ENCODE measurements around the gene HBG2.
"Not testable (repeated sequence)": the region's sequence is repeated elsewhere in the genome, so short reads cannot be mapped to it uniquely, and the experiment has no call there.

The HBG2 gene

DNA sequence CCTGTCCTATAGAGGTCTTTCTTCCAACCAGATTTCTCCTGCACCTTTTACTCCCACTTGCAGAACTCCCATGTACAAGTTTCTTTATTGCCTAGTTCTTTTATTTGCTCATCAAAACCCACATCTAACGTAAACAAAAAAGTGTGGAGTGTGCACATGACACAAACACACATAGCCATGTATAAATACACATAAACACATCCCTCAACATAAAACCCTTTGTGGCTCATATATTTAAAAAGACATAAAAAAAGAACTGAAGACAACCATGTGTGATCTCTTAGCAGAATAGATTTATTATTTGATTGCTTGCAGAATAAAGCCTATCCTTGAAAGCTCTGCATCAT is 1.7 kb downstream of the HBG2 start:
- no peaks in the 10 kb centered on the region for H3K9me3 ChIP-seq (ENCODE audit: severe bottlenecking)
- no peaks in the 10 kb centered on the region for H3K36me3 ChIP-seq (ENCODE audit: low read depth)
- no peaks in the 10 kb centered on the region for H3K4me1 ChIP-seq (ENCODE audit: insufficient read depth, poor library complexity, severe bottlenecking)
- no peak overlapping the region for H3K27ac ChIP-seq (ENCODE audit: poor library complexity, severe bottlenecking)
- ATAC-seq (ENCODE audit: low read depth) (no peak), DNase-seq (ENCODE audit: low spot score) (no peak)
- H3K27me3 ChIP-seq (ENCODE audit: insufficient read depth, poor library complexity, severe bottlenecking) = no peaks in the 10 kb centered on the region
- H3K4me3 ChIP-seq (ENCODE audit: severe bottlenecking) = no peak overlapping the region
- TF ChIP-seq, protein P1, sequence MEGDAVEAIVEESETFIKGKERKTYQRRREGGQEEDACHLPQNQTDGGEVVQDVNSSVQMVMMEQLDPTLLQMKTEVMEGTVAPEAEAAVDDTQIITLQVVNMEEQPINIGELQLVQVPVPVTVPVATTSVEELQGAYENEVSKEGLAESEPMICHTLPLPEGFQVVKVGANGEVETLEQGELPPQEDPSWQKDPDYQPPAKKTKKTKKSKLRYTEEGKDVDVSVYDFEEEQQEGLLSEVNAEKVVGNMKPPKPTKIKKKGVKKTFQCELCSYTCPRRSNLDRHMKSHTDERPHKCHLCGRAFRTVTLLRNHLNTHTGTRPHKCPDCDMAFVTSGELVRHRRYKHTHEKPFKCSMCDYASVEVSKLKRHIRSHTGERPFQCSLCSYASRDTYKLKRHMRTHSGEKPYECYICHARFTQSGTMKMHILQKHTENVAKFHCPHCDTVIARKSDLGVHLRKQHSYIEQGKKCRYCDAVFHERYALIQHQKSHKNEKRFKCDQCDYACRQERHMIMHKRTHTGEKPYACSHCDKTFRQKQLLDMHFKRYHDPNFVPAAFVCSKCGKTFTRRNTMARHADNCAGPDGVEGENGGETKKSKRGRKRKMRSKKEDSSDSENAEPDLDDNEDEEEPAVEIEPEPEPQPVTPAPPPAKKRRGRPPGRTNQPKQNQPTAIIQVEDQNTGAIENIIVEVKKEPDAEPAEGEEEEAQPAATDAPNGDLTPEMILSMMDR (IDR thresholded peaks at IDR 0.05; ENCODE audit: poor library complexity, severe bottlenecking) = no peak

DNA sequence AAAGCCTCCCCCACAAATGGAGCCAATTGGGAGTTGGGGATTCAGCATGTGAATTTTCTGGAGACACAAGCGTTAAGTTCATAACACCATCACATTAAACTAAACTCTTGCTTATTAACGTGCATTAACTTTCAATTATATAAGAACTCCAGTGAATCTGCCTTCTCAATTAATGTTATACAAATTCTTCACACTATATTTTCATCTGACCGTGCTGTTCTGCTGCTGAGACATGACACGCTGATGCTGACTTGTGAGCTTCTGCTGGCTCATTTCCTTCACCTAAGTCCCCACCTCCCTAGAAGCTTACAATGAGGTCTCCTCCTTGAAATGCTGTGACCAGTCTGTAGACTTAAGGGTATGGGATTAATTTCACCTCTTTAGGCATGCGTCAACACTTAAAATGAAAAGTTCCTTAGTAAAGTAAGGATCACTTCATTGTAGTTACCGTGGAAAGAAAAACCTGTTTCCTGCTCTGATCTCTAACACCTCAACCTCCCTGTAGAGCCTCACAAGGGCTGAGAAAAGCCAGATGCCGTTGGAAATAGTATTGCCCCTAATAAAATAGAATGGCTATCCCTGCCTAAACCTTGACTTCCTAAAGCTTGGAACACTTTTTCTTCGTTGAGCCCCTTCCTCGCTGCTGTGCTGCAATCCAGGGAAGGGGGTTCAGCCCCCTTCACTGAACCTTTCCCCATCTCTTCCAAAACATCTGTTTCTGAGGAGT is 2.2 kb downstream of the HBG2 start:
- no peak overlapping the region for H3K27ac ChIP-seq (ENCODE audit: poor library complexity, severe bottlenecking)
- H3K4me1 ChIP-seq (ENCODE audit: insufficient read depth, poor library complexity, severe bottlenecking) = no peaks in the 10 kb centered on the region
- H3K4me3 ChIP-seq (ENCODE audit: severe bottlenecking) = no peak overlapping the region
- no peaks in the 10 kb centered on the region for H3K9me3 ChIP-seq (ENCODE audit: severe bottlenecking)
- no peak for ATAC-seq (ENCODE audit: low read depth)
- no peaks in the 10 kb centered on the region for H3K27me3 ChIP-seq (ENCODE audit: insufficient read depth, poor library complexity, severe bottlenecking)
- TF ChIP-seq, protein P1 (IDR thresholded peaks at IDR 0.05; ENCODE audit: poor library complexity, severe bottlenecking) = no peak
- DNase-seq (ENCODE audit: low spot score) = no peak
- H3K36me3 ChIP-seq (ENCODE audit: low read depth) = no peaks in the 10 kb centered on the region

DNA sequence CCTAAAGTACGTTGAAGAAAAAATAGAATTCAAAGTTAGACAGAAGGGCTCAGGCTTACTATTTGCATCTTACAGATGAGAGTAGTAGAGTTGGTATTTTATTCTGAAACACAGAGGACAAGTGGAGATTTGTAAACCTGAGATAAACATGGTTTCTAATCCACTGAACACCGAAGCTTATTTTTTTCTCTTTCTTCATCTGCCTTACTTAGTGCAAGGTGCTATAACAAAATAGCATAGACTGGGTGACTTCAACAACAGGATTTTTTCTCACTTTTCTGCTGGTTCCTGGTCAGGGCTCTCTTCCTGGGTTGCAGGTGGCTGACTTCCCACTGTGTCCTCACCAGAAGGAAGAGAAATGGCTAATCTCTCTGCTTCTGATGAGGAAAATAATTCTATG is 2.8 kb downstream of the HBG2 start:
- Histone ChIP-seq H3K4me3 (ENCODE audit: severe bottlenecking) (no peak overlapping the region), H3K27ac (ENCODE audit: poor library complexity, severe bottlenecking) (no peak overlapping the region), H3K27me3 (ENCODE audit: insufficient read depth, poor library complexity, severe bottlenecking) (no peaks in the 10 kb centered on the region), H3K4me1 (ENCODE audit: insufficient read depth, poor library complexity, severe bottlenecking) (no peaks in the 10 kb centered on the region), H3K9me3 (ENCODE audit: severe bottlenecking) (no peaks in the 10 kb centered on the region), H3K36me3 (ENCODE audit: low read depth) (no peaks in the 10 kb centered on the region)
- ATAC-seq (ENCODE audit: low read depth) = no peak
- TF ChIP-seq, protein P1 (IDR thresholded peaks at IDR 0.05; ENCODE audit: poor library complexity, severe bottlenecking) = no peak
- DNase-seq (ENCODE audit: low spot score) = no peak

GRCh38 chr11:5250543-5251204 is 3.9 kb downstream of the HBG2 start:
- ATAC-seq (ENCODE audit: low read depth) (no peak), DNase-seq (ENCODE audit: low spot score) (no peak)
- H3K4me3 ChIP-seq (ENCODE audit: severe bottlenecking) = no peak overlapping the region
- no peaks in the 10 kb centered on the region for H3K27me3 ChIP-seq (ENCODE audit: insufficient read depth, poor library complexity, severe bottlenecking)
- no peaks in the 10 kb centered on the region for H3K9me3 ChIP-seq (ENCODE audit: severe bottlenecking)
- no peak overlapping the region for H3K27ac ChIP-seq (ENCODE audit: poor library complexity, severe bottlenecking)
- TF ChIP-seq, protein P1 (IDR thresholded peaks at IDR 0.05; ENCODE audit: poor library complexity, severe bottlenecking) = no peak
- no peaks in the 10 kb centered on the region for H3K36me3 ChIP-seq (ENCODE audit: low read depth)
- no peaks in the 10 kb centered on the region for H3K4me1 ChIP-seq (ENCODE audit: insufficient read depth, poor library complexity, severe bottlenecking)

GRCh38 chr11:5249807-5250396 is 4.7 kb downstream of the HBG2 start, which contains the start of gene HBG1:
Gene HBG1 (minus strand): TSS chr11:5249857. CDS start chr11:5249804, 53 bp downstream.
- not testable (repeated sequence) for H3K4me1 ChIP-seq (ENCODE audit: insufficient read depth, poor library complexity, severe bottlenecking); H3K36me3 ChIP-seq (ENCODE audit: low read depth); H3K27me3 ChIP-seq (ENCODE audit: insufficient read depth, poor library complexity, severe bottlenecking); DNase-seq (ENCODE audit: low spot score); H3K9me3 ChIP-seq (ENCODE audit: severe bottlenecking); H3K4me3 ChIP-seq (ENCODE audit: severe bottlenecking); H3K27ac ChIP-seq (ENCODE audit: poor library complexity, severe bottlenecking); ATAC-seq (ENCODE audit: low read depth)

DNA sequence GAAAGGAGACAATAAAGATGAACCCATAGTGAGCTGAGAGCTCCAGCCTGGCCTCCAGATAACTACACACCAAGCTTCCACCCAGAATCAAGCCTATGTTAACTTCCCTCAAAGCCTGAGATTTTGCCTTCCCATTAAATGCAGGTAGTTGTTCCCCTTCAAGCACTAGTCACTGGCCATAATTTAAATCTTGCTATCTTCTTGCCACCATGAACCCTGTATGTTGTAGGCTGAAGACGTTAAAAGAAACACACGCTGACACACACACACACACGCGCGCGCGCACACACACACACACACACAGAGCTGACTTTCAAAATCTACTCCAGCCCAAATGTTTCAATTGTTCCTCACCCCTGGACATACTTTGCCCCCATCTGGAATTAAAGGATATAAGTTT is 6.1 kb downstream of the HBG2 start:
- not testable (repeated sequence) for H3K27me3 ChIP-seq (ENCODE audit: insufficient read depth, poor library complexity, severe bottlenecking); ATAC-seq (ENCODE audit: low read depth); H3K27ac ChIP-seq (ENCODE audit: poor library complexity, severe bottlenecking); H3K4me3 ChIP-seq (ENCODE audit: severe bottlenecking); H3K4me1 ChIP-seq (ENCODE audit: insufficient read depth, poor library complexity, severe bottlenecking); H3K9me3 ChIP-seq (ENCODE audit: severe bottlenecking); DNase-seq (ENCODE audit: low spot score); H3K36me3 ChIP-seq (ENCODE audit: low read depth)
